GM21737 (cell line): ENCODE results near the gene MERTK.

Experiments used
- ATAC-seq: cut with Tn5 transposase; IDR thresholded peaks from one replicate; pipeline ENCODE4 v1.9.1; 2021; ENCODE audit warnings: mild to moderate bottlenecking, moderate library complexity; ENCODE audit not compliant: unreplicated experiment

The MERTK gene

DNA sequence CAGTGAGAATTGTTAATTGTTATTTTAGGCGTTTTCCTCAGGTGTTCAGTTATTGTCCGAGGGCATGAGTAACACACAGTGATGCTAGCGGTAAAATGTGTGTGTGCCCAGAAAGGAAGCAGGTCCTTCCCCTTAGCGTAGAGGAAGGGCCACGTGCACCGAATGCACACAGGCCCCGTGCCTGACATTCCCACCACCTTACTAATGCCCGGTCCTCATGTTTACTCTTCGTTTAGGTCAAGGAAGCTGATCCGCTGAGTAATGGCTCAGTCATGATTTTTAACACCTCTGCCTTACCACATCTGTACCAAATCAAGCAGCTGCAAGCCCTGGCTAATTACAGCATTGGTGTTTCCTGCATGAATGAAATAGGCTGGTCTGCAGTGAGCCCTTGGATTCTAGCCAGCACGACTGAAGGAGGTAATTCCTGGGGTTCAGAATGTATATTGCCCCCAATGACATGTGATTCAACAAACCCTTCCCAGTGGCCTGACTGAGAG is 76.7 kb downstream of the MERTK start:
- no peak for ATAC-seq

- ATAC-seq, result no peak
Observed at GRCh38 chr2:111975819-111976218, 77.4 kb downstream of the MERTK start.

- ATAC-seq, result no peak
Observed at GRCh38 chr2:111977240-111977639, 78.8 kb downstream of the MERTK start.

- no peak for ATAC-seq
Observed at GRCh38 chr2:111978452-111979170, 80.2 kb downstream of the MERTK start.

GRCh38 chr2:111981666-111982065 is 83.3 kb downstream of the MERTK start:
- no peak for ATAC-seq

DNA sequence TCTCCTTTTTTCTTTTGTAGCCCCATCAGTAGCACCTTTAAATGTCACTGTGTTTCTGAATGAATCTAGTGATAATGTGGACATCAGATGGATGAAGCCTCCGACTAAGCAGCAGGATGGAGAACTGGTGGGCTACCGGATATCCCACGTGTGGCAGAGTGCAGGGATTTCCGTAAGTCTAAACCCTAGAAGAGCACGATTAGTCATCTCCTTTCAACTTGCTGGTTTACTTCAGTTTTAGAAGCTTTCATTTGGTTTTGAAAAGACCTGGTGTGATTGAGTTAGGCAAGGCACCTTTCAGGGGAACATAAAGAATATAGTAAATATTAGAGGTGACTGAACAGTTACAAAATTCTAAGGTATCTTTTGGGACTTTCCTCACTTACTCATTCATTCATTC is 84.4 kb downstream of the MERTK start:
- no peak for ATAC-seq

DNA sequence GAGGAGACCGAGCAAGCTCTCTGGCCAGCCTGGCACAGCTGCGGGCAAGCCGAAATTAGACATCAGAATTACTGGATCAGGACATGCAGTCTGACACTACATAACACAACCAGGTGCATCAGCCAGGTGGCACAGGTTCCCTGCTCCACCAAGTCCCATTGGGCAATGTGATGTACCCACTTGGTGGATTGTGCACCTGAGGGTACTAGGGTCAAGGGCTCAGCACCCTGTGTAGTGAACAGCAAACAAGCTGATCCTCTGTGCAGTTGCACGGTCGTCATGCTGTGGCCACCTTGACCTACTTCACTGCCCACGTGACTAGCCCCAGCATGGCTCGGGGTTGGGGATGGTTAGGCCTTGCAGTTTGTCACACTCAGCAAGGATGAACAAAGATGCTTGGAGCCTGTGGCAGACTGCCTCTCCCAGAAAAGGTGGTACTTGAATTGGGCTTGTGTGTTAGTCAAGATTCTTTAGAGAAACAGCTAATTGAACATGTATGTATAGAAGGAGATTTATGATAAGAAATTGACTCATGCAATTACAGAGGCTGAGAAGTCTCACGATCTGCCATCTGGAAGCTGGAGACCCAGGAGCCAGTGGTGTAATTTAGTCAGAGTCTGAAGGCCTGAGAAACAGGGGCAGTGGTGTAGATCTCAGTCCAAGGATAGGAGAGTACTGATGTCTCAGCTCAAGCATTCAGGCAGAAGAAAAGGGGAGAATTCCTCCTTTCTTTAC is 85.2 kb downstream of the MERTK start:
- no peak for ATAC-seq

DNA sequence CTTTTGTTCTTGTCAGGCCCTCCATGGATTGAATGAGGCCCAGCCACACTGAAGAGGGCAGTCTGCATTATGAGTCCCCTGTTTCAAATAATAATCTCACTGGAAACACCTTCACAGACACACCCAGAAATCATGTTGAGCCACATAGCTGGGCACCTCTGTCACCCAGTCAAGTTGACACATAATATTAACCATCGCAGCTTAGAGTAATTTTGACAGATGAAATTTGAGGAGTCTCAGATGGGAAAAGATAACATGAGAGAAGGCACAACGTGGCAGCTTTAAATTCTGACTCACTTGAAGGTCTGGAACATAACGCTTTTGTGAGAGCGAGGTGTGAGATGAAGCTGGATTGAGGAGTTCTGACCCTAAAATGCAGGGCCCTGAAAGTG is 85.8 kb downstream of the MERTK start:
- ATAC-seq, result no peak

GRCh38 chr2:111985514-111985913 is 87.1 kb downstream of the MERTK start:
- no peak for ATAC-seq

DNA sequence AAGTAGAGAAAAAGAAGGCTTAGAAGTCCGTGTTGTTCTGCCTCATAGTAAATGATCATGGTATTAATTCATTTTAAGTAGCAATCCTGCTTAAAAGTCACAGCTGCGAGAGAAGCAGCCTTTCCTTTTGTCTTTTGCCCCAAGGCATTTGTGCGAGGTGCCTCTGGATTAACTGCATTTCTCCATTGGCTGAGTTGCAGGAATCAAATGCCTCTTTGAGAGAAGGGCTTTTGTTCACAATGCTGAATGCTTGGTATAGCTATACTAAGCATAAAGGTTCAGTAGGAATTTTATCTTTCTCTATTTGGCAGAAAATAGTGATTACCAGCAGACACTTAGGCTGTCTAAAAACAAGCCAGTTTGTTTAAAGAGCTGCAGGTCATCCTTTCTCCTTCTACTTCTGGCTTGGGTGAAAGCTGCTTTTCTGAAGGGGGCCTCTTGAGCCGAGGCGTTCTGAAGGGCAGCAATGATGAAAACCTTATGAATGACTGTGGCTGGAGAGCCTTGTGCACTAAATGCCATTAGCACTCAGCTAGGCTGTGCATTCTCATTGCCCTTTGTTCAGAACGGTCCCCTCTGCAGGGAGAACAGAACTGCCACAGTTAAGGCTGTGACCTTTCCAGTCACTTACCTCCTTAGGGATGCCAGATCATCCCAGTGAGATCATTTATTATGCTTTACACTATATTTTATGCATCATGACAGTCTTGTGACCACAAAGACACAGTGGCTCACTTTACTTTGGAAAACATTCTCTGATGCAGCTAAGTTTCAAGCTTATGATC is 87.9 kb downstream of the MERTK start:
- ATAC-seq, result no peak

DNA sequence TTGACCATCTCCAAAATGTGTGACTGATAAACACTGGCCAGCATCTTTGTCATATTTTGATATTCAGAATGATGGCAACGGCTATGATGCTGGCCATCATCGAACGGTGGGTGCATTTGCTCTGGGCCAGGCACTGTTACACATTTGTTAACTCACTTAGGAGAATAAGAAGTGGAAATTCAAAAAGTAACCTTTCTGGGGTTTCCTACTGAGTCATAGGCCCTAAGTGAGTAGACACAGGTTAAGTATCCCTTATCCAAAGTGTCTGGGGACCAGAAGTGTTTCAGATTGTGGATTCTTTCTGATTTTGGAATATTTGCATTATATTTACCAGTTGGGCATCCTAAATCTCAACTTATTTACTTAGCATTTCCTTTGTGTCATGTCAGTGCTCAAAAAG is 92.0 kb downstream of the MERTK start:
- no peak for ATAC-seq

DNA sequence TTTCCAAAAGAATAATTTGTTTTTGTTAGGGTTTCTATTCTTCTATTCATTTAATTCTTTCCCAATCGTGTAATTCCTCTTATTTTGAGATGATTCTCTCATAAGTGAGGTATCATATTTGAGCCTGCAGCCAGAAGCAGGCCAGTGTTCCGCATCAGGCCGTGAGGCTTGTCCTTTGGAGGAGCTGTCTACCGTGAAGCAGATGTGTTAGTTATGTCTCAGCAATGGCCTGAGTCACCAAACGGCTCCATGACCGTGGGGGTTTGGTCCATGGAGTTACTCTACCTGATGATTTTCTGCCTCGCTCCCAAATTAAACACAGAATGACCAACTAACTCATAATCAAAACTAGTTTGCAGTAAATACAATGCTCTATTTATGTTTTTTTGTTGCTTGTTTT is 92.4 kb downstream of the MERTK start:
- ATAC-seq, result no peak

DNA sequence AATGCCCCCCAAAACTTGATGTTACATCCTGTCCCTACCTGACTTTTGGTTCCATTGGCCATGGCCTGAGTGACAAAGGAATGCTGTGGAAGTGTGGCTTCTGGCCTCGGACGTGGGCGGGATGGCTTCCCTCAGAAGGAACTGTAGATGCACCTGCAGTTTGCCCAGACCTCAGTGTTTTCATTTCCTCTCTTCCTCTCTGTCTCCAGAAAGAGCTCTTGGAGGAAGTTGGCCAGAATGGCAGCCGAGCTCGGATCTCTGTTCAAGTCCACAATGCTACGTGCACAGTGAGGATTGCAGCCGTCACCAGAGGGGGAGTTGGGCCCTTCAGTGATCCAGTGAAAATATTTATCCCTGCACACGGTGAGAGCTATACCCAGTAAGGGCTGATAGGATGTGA is 95.6 kb downstream of the MERTK start:
- no peak for ATAC-seq

DNA sequence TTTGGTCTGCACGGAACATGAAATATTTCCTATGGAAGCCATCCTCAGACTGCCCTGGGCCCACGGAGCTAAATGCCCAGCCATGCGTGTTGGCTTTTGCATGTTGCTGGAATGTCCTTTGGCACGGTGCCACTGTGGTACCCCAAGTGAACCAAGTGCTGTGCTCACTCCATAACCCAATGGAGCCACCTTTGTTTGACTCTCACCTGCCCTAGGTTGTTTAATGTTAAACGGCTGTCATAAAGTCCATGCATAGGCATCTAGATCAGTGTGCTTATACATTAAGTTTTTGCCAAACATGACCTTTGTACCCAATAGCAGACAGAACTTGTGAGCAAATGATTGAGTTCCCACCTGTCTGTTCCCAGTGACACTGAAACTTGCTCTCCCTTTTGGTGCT is 96.7 kb downstream of the MERTK start:
- ATAC-seq, result no peak

GRCh38 chr2:111999809-112000208 is 101.4 kb downstream of the MERTK start:
- no peak for ATAC-seq

- ATAC-seq, result no peak
Observed at GRCh38 chr2:112000399-112001135, 102.2 kb downstream of the MERTK start.

- no peak for ATAC-seq
Observed at GRCh38 chr2:112001136-112001715, 102.8 kb downstream of the MERTK start.

GRCh38 chr2:112001942-112002341 is 103.5 kb downstream of the MERTK start:
- no peak for ATAC-seq

GRCh38 chr2:112003576-112004252 is 105.3 kb downstream of the MERTK start:
- no peak for ATAC-seq

DNA sequence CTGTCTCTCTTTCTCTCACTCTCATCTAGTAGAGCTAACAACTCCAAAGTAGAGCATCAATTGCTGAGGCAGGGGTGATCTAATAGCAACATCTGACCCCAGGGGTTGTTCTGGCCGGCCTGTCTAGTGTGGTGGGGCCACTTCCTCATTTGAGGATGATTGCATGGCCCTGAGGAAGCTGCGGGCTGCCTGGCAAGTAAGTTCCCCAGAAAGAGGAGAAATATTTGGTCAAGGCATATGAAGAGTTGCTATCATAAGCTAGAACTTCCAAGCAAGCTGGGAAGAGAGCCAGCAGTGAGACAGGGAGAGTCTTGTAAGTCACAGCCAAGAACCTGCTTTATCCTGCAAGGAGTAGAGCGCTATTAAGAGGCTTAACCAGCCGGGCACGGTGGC is 105.8 kb downstream of the MERTK start:
- ATAC-seq, result peak; percentile 73
